GM12878 (cell line): ENCODE results near the gene RALGAPA2. TPM values are rescaled to one million over a fixed set of nuclear protein-coding genes. Genes with fewer than 3 reads are reported as not detected.

ENCODE experiments used
- CEBPB ChIP-seq, 2 experiments: fragments of 150-350 bp in 1 of 2; IDR thresholded peaks; 2 replicates each; pipeline ENCODE4 v1.6.1; 2012 to 2014; ENCODE audit warnings: low read depth in 2 of 2, low read length in 2 of 2, borderline replicate concordance in 1 of 2, inconsistent platforms in 1 of 2
- CHD1 ChIP-seq: IDR thresholded peaks from 2 replicates; pipeline ENCODE4 v1.6.1; 2012; ENCODE audit warnings: low read depth, low read length, improper control_type of control experiment
- CREB1 ChIP-seq: IDR thresholded peaks from 2 replicates; pipeline ENCODE4 v1.6.1; 2012; ENCODE audit warnings: low read depth, mild to moderate bottlenecking, inconsistent platforms
- CUX1 ChIP-seq: IDR thresholded peaks from 2 replicates; pipeline ENCODE4 v1.6.1; 2012; ENCODE audit warnings: improper control_type of control experiment, low read depth, low read length; ENCODE audit not compliant: insufficient replicate concordance
- EED ChIP-seq: sonication (generic); IDR thresholded peaks from 2 replicates; pipeline ENCODE4 v1.6.1; 2016; ENCODE audit warnings: antibody characterized with exemption, low read depth
- GABPA ChIP-seq: IDR thresholded peaks from 2 replicates; pipeline ENCODE4 v1.6.1; 2014; ENCODE audit warnings: antibody characterized with exemption, low read depth, mild to moderate bottlenecking, inconsistent platforms
- HCFC1 ChIP-seq: fragments of 150-350 bp; IDR thresholded peaks from 2 replicates; pipeline ENCODE4 v1.6.1; 2014; ENCODE audit warnings: low read length
- NRF1 ChIP-seq: conservative IDR thresholded peaks from 2 replicates; pipeline ENCODE4 v1.6.1; 2011; ENCODE audit warnings: mild to moderate bottlenecking, low read depth, low read length, improper control_type of control experiment
- RAD21 ChIP-seq: IDR thresholded peaks from 2 replicates; pipeline ENCODE4 v1.6.1; 2011; ENCODE audit warnings: mild to moderate bottlenecking, low read depth, low read length, moderate library complexity; ENCODE audit not compliant: insufficient read depth
- RAD51 ChIP-seq: fragments of 450-650 bp; IDR thresholded peaks from 2 replicates; pipeline ENCODE4 v1.6.1; 2016; ENCODE audit warnings: moderate library complexity, mild to moderate bottlenecking, inconsistent platforms
- SIN3A ChIP-seq: IDR thresholded peaks from 2 replicates; pipeline ENCODE4 v1.6.1; 2012; ENCODE audit warnings: low read depth, low read length, improper control_type of control experiment
- SMAD5 ChIP-seq: IDR thresholded peaks from 2 replicates; pipeline ENCODE4 v1.6.1; 2016; ENCODE audit warnings: antibody characterized with exemption, low read depth
- SMARCA5 ChIP-seq: fragments of 450-650 bp; IDR thresholded peaks from 2 replicates; pipeline ENCODE4 v1.6.1; 2017; ENCODE audit warnings: mild to moderate bottlenecking
- SREBF2 ChIP-seq: IDR thresholded peaks from 2 replicates; pipeline ENCODE4 v1.6.1; 2012; ENCODE audit warnings: mild to moderate bottlenecking, low read length
- TCF7 ChIP-seq: IDR thresholded peaks from 2 replicates; pipeline ENCODE4 v1.6.1; 2014; ENCODE audit warnings: antibody characterized with exemption, borderline replicate concordance
- ZNF217 ChIP-seq: fragments of 450-650 bp; IDR thresholded peaks from 2 replicates; pipeline ENCODE4 v1.6.1; 2017; ENCODE audit warnings: antibody characterized with exemption, mild to moderate bottlenecking
- ZSCAN29 ChIP-seq: fragments of 450-650 bp; IDR thresholded peaks from 2 replicates; pipeline ENCODE4 v1.6.1; 2017; ENCODE audit warnings: mild to moderate bottlenecking, moderate library complexity
- polyA plus RNA-seq, 11 experiments: library from polyadenylated mRNA; depleted of rRNA in 4 of 11; unstranded in 6 of 11; stranded (reverse) in 5 of 11; fragments of >200 nt; fragmentation: Nextera tagmentation in 4 of 11; fragmentation: Illumina TruSeq in 1 of 11; extraction: Ambion mirVana in 4 of 11; extraction: Trizol in 1 of 11; gene quantifications; 1 replicate in 1 of 11; 2 replicates in 10 of 11; pipeline versions ENCODE4 v1.2.1 to v1.2.3, GENCODE V29; 2011 to 2016; ENCODE audit warnings: inconsistent platforms in 2 of 11, missing spikeins in 2 of 11, low read depth in 1 of 11
- total RNA-seq, 4 experiments: library from RNA; depleted of rRNA in 3 of 4; stranded (reverse); fragments of >200 nt in 3 of 4; fragmentation: Illumina TruSeq in 1 of 4; extraction: Trizol in 1 of 4; gene quantifications; 2 replicates each; pipeline versions ENCODE4 v1.2.1 to v1.2.3, GENCODE V29; 2013 to 2021
- TF ChIP-seq, protein P1 (sequence below): fragments of 450-650 bp; IDR thresholded peaks from 2 replicates; pipeline ENCODE4 v1.6.1; 2018; ENCODE audit warnings: mild to moderate bottlenecking, low read depth, moderate library complexity; ENCODE audit not compliant: partially characterized antibody
- TF ChIP-seq, protein P2 (sequence below): fragments of 450-650 bp; IDR thresholded peaks from 2 replicates; pipeline ENCODE4 v1.6.1; 2017; ENCODE audit warnings: antibody characterized with exemption, mild to moderate bottlenecking, moderate library complexity

The RALGAPA2 gene
- total and polyA plus RNA-seq, 10 of the 15 experiments (the other 5 are each of a cell fraction or from before 2014, with no cell fraction given) = 2.9 to 29.4 (median 19.6) TPM

DNA sequence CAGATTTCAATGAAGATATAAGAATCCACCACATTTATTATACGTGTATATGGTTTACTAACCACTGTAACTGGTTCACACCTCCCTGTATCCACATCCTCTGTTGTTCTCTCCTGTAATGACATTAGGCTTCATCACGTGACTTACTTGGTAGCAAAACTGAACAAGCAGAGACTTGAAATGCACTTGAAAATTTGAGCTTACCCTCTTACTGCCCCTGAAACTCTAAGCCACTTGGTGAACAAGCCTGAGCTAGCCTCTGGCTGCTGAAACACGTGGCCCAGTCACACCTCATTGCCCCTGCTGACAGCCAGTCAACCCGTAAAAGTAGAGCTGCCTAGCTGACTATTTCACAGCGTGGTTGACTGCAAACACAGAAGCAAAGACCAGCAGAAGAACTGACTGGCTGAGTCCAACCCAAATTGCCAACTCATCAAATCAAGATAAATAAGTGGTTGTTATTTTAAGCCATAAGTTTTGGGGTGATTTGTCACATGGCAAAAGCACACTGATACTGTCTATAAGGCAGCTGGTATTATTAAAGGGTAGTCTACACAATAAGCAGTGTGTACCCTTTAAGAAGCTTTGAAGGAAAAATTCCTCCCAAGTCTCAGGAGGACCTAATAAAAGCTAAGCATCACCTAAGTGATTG is 109.0 kb downstream of the RALGAPA2 start (continued):
- TF ChIP-seq ZSCAN29 (no peak), ZNF217 (0 out of 2 replicates have a peak, but pooled peaks have one; percentile 56), CREB1 (peak; percentile 55; the same call in 1 of the 2 replicates), SMARCA5 (no peak), EED (peak; percentile 36; the same call in 1 of the 2 replicates), SREBF2 (no peak), HCFC1 (no peak), RAD21 (no peak), TCF7 (no peak; the same call in 1 of the 2 replicates), CUX1 (no peak), NRF1 (no peak), CHD1 (peak; percentile 95), CEBPB (IDR thresholded peaks at IDR 0.05; ENCODE audit: borderline replicate concordance in 1 of 2, low read depth in 2 of 2, low read length in 2 of 2) (no peak), SIN3A (no peak), GABPA (no peak), RAD51 (peak; percentile 99), SMAD5 (no peak)
- TF ChIP-seq, protein P1, sequence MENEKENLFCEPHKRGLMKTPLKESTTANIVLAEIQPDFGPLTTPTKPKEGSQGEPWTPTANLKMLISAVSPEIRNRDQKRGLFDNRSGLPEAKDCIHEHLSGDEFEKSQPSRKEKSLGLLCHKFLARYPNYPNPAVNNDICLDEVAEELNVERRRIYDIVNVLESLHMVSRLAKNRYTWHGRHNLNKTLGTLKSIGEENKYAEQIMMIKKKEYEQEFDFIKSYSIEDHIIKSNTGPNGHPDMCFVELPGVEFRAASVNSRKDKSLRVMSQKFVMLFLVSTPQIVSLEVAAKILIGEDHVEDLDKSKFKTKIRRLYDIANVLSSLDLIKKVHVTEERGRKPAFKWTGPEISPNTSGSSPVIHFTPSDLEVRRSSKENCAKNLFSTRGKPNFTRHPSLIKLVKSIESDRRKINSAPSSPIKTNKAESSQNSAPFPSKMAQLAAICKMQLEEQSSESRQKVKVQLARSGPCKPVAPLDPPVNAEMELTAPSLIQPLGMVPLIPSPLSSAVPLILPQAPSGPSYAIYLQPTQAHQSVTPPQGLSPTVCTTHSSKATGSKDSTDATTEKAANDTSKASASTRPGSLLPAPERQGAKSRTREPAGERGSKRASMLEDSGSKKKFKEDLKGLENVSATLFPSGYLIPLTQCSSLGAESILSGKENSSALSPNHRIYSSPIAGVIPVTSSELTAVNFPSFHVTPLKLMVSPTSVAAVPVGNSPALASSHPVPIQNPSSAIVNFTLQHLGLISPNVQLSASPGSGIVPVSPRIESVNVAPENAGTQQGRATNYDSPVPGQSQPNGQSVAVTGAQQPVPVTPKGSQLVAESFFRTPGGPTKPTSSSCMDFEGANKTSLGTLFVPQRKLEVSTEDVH = peak; percentile 65
- TF ChIP-seq, protein P2, sequence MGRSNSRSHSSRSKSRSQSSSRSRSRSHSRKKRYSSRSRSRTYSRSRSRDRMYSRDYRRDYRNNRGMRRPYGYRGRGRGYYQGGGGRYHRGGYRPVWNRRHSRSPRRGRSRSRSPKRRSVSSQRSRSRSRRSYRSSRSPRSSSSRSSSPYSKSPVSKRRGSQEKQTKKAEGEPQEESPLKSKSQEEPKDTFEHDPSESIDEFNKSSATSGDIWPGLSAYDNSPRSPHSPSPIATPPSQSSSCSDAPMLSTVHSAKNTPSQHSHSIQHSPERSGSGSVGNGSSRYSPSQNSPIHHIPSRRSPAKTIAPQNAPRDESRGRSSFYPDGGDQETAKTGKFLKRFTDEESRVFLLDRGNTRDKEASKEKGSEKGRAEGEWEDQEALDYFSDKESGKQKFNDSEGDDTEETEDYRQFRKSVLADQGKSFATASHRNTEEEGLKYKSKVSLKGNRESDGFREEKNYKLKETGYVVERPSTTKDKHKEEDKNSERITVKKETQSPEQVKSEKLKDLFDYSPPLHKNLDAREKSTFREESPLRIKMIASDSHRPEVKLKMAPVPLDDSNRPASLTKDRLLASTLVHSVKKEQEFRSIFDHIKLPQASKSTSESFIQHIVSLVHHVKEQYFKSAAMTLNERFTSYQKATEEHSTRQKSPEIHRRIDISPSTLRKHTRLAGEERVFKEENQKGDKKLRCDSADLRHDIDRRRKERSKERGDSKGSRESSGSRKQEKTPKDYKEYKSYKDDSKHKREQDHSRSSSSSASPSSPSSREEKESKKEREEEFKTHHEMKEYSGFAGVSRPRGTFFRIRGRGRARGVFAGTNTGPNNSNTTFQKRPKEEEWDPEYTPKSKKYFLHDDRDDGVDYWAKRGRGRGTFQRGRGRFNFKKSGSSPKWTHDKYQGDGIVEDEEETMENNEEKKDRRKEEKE = no peak
